Thyroid gland (tissue), 4 donors: ENCODE measurements around the gene CD58. TPM values are rescaled to one million over a fixed set of nuclear protein-coding genes. Genes with fewer than 3 reads are reported as not detected.

ENCODE experiments used
- DNase-seq, 2 donors: peaks; one replicate each; pipeline ENCODE4 v3.0.0-alpha.2; 2019
- H3K27ac ChIP-seq, 3 donors: fragments of 200-600 bp; sonication (generic); 1 replicate in 2 of 3; 2 replicates in 1 of 3; pipeline ENCODE4 v1.5.1; 2016 to 2019; ENCODE audit warnings: mild to moderate bottlenecking in 1 of 3, moderate library complexity in 1 of 3
- H3K27me3 ChIP-seq: fragments of 200-600 bp; sonication (generic); one replicate; pipeline ENCODE4 v1.5.1; 2019
- H3K36me3 ChIP-seq, 2 donors: fragments of 200-600 bp; sonication (generic); one replicate each; pipeline ENCODE4 v1.5.1; 2016 to 2019
- H3K4me1 ChIP-seq, 2 donors: fragments of 200-600 bp; sonication (generic); one replicate each; pipeline ENCODE4 v1.5.1; 2017 to 2019
- H3K4me3 ChIP-seq, 3 donors: fragments of 200-600 bp; sonication (generic); replicated peaks in 1 of 3; 1 replicate in 2 of 3; 2 replicates in 1 of 3; pipeline ENCODE4 v1.5.1; 2016; ENCODE audit warnings: mild to moderate bottlenecking in 1 of 3
- H3K9me3 ChIP-seq: fragments of 200-600 bp; sonication (generic); one replicate; pipeline ENCODE4 v1.5.1; 2017
- CTCF ChIP-seq, 6 experiments: fragments of 200-600 bp in 3 of 6; fragments of 450-650 bp in 3 of 6; sonication (generic) in 3 of 6; IDR thresholded peaks; one replicate each; pipeline ENCODE4 v1.5.1; 2016 to 2019; ENCODE audit warnings: antibody characterized with exemption in 6 of 6, mild to moderate bottlenecking in 2 of 6, inconsistent platforms in 1 of 6, moderate library complexity in 1 of 6
- POLR2A ChIP-seq, 2 donors: fragments of 450-650 bp; IDR thresholded peaks; one replicate each; pipeline ENCODE4 v1.6.1; 2017; ENCODE audit warnings: antibody characterized with exemption in 2 of 2, mild to moderate bottlenecking in 2 of 2, moderate library complexity in 1 of 2
- WGBS, 2 donors: methylation state at CpG; one replicate each; pipeline ENCODE4 v1.1.5; 2017; 5-methylcytosine and 5-hydroxymethylcytosine counted together
- intact Hi-C: fragments of 100-400 bp; cut with DNase I; formaldehyde crosslinking; loops from one replicate; pipeline ENCODE4 v1.15.1; 2023
- total RNA-seq, 4 donors: library from RNA; depleted of rRNA; stranded (reverse); fragments of >200 nt; gene quantifications; one replicate each; pipeline ENCODE4 v1.2.3, GENCODE V29; 2016

Gene CD58
- total RNA-seq, 4 donors from 2014 or later = 17.5 to 51.9 (median 23.1) TPM

GRCh38 chr1:116538544-116538943 is 32.3 kb downstream of the CD58 start:
- H3K36me3 ChIP-seq = peaks cover 0 to 16% of the 10 kb centered on the region in 2 donors
- no peaks in the 10 kb centered on the region for H3K9me3 ChIP-seq
- no peaks in the 10 kb centered on the region for H3K4me1 ChIP-seq
- H3K27me3 ChIP-seq = no peaks in the 10 kb centered on the region
- no peak for DNase-seq
- WGBS, 2 donors = 95 to 100% methylated on average over 1 of the region's 1 CpG
- intact Hi-C loops = no loop called here
- no peak overlapping the region for H3K4me3 ChIP-seq
- TF ChIP-seq POLR2A (IDR thresholded peaks at IDR 0.05) = no peak
- TF ChIP-seq CTCF (IDR thresholded peaks at IDR 0.05) = no peak
- no peak overlapping the region for H3K27ac ChIP-seq

- TF ChIP-seq POLR2A (IDR thresholded peaks at IDR 0.05) = no peak
- no peak for TF ChIP-seq CTCF (IDR thresholded peaks at IDR 0.05)
- Histone ChIP-seq H3K4me1 (no peaks in the 10 kb centered on the region), H3K27ac (no peak overlapping the region), H3K4me3 (no peak overlapping the region), H3K9me3 (no peaks in the 10 kb centered on the region), H3K27me3 (no peaks in the 10 kb centered on the region), H3K36me3 (peaks cover 0 to 9% of the 10 kb centered on the region in 2 donors)
- 91% methylated on average over 1 of the region's 1 CpG for WGBS, 2 donors
- intact Hi-C loops = no loop called here
- no peak for DNase-seq
Observed at GRCh38 chr1:116537898-116538297, 32.9 kb downstream of the CD58 start.

- Histone ChIP-seq H3K9me3 (no peaks in the 10 kb centered on the region), H3K4me1 (no peaks in the 10 kb centered on the region), H3K36me3 (peaks cover 0 to 6% of the 10 kb centered on the region in 2 donors), H3K4me3 (no peak overlapping the region), H3K27me3 (no peaks in the 10 kb centered on the region), H3K27ac (no peak overlapping the region)
- DNase-seq = no peak
- intact Hi-C loops = no loop called here
- TF ChIP-seq POLR2A (IDR thresholded peaks at IDR 0.05) (no peak), CTCF (IDR thresholded peaks at IDR 0.05) (no peak)
- WGBS, 2 donors = 90 to 94% methylated on average over 3 of the region's 3 CpGs
Observed at GRCh38 chr1:116537040-116537831, 33.6 kb downstream of the CD58 start.

- TF ChIP-seq POLR2A (IDR thresholded peaks at IDR 0.05) (no peak), CTCF (IDR thresholded peaks at IDR 0.05) (no peak)
- Histone ChIP-seq H3K4me1 (no peaks in the 10 kb centered on the region), H3K36me3 (peaks cover 0 to 6% of the 10 kb centered on the region in 2 donors), H3K4me3 (no peak overlapping the region), H3K27me3 (no peaks in the 10 kb centered on the region), H3K27ac (no peak overlapping the region), H3K9me3 (no peaks in the 10 kb centered on the region)
- 82% methylated on average over 40 to 45 of the region's 45 CpGs for WGBS, 2 donors
- no peak for DNase-seq
- intact Hi-C loops = no loop called here
Observed at GRCh38 chr1:116534014-116534739, 36.6 kb downstream of the CD58 start.

- intact Hi-C loops = no loop called here
- no peak overlapping the region for H3K4me3 ChIP-seq
- no peak for DNase-seq
- WGBS, 2 donors = 90 to 97% methylated on average over 3 of the region's 3 CpGs
- H3K4me1 ChIP-seq = no peaks in the 10 kb centered on the region
- H3K9me3 ChIP-seq = no peaks in the 10 kb centered on the region
- no peak overlapping the region for H3K27ac ChIP-seq
- H3K27me3 ChIP-seq = no peaks in the 10 kb centered on the region
- no peak for TF ChIP-seq CTCF (IDR thresholded peaks at IDR 0.05)
- TF ChIP-seq POLR2A (IDR thresholded peaks at IDR 0.05) = no peak
- H3K36me3 ChIP-seq = peaks cover 0 to 6% of the 10 kb centered on the region in 2 donors
Observed at GRCh38 chr1:116533429-116533820, 37.4 kb downstream of the CD58 start.
